B cell (primary cell): Measurements from ENCODE around the gene BTBD17.

Experiments used
- CTCF ChIP-seq: fragments of 200-600 bp; IDR thresholded peaks from one replicate; pipeline ENCODE4 v1.8.0; 2022; ENCODE audit warnings: antibody characterized with exemption, mild to moderate bottlenecking
- EZH2 ChIP-seq: IDR thresholded peaks from 2 replicates; pipeline ENCODE4 v1.6.1; 2012; ENCODE audit warnings: borderline replicate concordance, low read depth, mild to moderate bottlenecking, moderate library complexity, low read length; ENCODE audit not compliant: insufficient read depth, poor library complexity, severe bottlenecking

GRCh38 chr17:74349120-74349519 is 12.5 kb downstream of the BTBD17 start:
- no peak for TF ChIP-seq CTCF
- TF ChIP-seq EZH2: no peak
